K562 (cell line): ENCODE measurements around the gene PSMA2. TPM values are rescaled to one million over a fixed set of nuclear protein-coding genes. Genes with fewer than 3 reads are reported as not detected.

ENCODE experiments used
- ARID2 ChIP-seq: fragments of 450-650 bp; IDR thresholded peaks from 2 replicates; pipeline ENCODE4 v1.6.1; 2017; ENCODE audit warnings: antibody characterized with exemption, mild to moderate bottlenecking
- FOXA3 ChIP-seq, 2 experiments: fragments of 450-650 bp in 1 of 2; sonication (generic) in 1 of 2; formaldehyde crosslinking; IDR thresholded peaks in 1 of 2; conservative IDR thresholded peaks in 1 of 2; 2 replicates each; pipeline versions ENCODE4 v1.4.0 to v1.8.0; 2020 to 2022; ENCODE audit warnings: mild to moderate bottlenecking in 2 of 2, missing genetic modification reagents in 1 of 2
- TAL1 ChIP-seq: fragments of 450-650 bp; IDR thresholded peaks from 2 replicates; pipeline ENCODE4 v1.6.1; 2016; ENCODE audit warnings: mild to moderate bottlenecking
- ZNF57 ChIP-seq: fragments of 450-650 bp; formaldehyde crosslinking; IDR thresholded peaks from 2 replicates; pipeline ENCODE4 v1.4.0; 2020; ENCODE audit warnings: mild to moderate bottlenecking, moderate library complexity
- polyA plus RNA-seq, 8 experiments: library from polyadenylated mRNA; depleted of rRNA in 4 of 8; stranded (reverse) in 5 of 8; unstranded in 3 of 8; fragments of >200 nt; fragmentation: Nextera tagmentation in 2 of 8; fragmentation: Illumina TruSeq in 1 of 8; extraction: Ambion mirVana in 2 of 8; extraction: Trizol in 1 of 8; gene quantifications; 2 replicates each; pipeline versions ENCODE4 v1.2.1 to v1.2.3, GENCODE V29; 2011 to 2014; ENCODE audit warnings: inconsistent platforms in 1 of 8, missing spikeins in 1 of 8
- total RNA-seq, 7 experiments: library from RNA; depleted of rRNA in 6 of 7; stranded (reverse); fragments of >200 nt in 6 of 7; fragmentation: Illumina TruSeq in 2 of 7; extraction: Trizol in 2 of 7; gene quantifications; 2 replicates each; pipeline versions ENCODE4 v1.2.1 to v1.2.3, GENCODE V29; 2011 to 2021; ENCODE audit warnings: low replicate concordance in 1 of 7
- TF ChIP-seq, protein P1 (sequence below): fragments of 200-600 bp; sonication (generic); IDR thresholded peaks from one replicate; pipeline ENCODE4 v1.6.1; 2012; ENCODE audit warnings: mild to moderate bottlenecking, low read depth, low read length, inconsistent platforms
- TF ChIP-seq, protein P2 (sequence below): sonication (generic); formaldehyde crosslinking; IDR thresholded peaks from 2 replicates; pipeline ENCODE4 v1.8.1; 2022; ENCODE audit warnings: missing genetic modification reagents
- TF ChIP-seq, protein P3 (sequence below): fragments of 250-450 bp; sonication (Bioruptor Pico); IDR thresholded peaks from 2 replicates; pipeline ENCODE4 v1.4.0; 2020
- TF ChIP-seq, protein P4 (sequence below): fragments of 250-450 bp; sonication (Bioruptor Pico); IDR thresholded peaks from 2 replicates; pipeline ENCODE4 v1.5.0; 2021; ENCODE audit warnings: mild to moderate bottlenecking, borderline replicate concordance

Gene PSMA2
- total and polyA plus RNA-seq, 9 of the 15 experiments (the other 6 are each of a cell fraction or from before 2014, with no cell fraction given) = 91.7 to 1,070 (median 213) TPM

DNA sequence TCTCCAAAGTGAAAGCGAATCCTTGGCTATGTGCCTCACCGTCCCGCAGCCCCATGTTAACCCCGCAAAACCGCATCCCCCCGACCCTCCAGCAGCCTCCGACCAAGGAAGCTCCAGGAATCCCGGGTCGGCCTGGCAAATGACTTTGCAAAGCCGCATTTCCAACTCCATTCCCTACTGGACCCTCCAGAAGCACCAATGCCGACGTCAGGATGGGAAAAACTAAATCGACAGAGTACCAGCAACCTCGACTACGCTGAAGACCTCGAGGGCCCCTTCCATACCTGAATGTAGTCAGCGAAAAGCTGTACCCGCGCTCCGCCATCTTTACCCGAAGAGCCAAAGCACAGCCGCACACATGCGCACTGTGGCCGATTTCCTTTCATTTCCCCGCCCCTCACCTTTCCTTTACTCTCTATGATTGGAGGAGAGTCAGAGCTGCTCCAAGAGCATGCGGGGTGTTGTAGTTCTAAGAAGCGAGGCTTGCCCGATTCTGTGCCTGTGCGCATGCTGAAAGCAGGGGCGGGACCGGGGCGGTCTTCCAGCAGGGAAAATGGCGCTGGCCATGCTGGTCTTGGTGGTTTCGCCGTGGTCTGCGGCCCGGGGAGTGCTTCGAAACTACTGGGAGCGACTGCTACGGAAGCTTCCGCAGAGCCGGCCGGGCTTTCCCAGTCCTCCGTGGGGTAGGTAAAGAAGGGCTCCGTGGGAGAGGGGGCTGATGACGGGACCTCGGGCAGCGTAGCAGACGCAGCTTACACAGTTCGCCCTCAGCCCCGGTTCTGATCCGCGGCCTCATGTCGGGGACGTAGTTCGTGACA is at the start of gene PSMA2, which contains the start of gene MRPL32 (continued):
- TF ChIP-seq, protein P1, sequence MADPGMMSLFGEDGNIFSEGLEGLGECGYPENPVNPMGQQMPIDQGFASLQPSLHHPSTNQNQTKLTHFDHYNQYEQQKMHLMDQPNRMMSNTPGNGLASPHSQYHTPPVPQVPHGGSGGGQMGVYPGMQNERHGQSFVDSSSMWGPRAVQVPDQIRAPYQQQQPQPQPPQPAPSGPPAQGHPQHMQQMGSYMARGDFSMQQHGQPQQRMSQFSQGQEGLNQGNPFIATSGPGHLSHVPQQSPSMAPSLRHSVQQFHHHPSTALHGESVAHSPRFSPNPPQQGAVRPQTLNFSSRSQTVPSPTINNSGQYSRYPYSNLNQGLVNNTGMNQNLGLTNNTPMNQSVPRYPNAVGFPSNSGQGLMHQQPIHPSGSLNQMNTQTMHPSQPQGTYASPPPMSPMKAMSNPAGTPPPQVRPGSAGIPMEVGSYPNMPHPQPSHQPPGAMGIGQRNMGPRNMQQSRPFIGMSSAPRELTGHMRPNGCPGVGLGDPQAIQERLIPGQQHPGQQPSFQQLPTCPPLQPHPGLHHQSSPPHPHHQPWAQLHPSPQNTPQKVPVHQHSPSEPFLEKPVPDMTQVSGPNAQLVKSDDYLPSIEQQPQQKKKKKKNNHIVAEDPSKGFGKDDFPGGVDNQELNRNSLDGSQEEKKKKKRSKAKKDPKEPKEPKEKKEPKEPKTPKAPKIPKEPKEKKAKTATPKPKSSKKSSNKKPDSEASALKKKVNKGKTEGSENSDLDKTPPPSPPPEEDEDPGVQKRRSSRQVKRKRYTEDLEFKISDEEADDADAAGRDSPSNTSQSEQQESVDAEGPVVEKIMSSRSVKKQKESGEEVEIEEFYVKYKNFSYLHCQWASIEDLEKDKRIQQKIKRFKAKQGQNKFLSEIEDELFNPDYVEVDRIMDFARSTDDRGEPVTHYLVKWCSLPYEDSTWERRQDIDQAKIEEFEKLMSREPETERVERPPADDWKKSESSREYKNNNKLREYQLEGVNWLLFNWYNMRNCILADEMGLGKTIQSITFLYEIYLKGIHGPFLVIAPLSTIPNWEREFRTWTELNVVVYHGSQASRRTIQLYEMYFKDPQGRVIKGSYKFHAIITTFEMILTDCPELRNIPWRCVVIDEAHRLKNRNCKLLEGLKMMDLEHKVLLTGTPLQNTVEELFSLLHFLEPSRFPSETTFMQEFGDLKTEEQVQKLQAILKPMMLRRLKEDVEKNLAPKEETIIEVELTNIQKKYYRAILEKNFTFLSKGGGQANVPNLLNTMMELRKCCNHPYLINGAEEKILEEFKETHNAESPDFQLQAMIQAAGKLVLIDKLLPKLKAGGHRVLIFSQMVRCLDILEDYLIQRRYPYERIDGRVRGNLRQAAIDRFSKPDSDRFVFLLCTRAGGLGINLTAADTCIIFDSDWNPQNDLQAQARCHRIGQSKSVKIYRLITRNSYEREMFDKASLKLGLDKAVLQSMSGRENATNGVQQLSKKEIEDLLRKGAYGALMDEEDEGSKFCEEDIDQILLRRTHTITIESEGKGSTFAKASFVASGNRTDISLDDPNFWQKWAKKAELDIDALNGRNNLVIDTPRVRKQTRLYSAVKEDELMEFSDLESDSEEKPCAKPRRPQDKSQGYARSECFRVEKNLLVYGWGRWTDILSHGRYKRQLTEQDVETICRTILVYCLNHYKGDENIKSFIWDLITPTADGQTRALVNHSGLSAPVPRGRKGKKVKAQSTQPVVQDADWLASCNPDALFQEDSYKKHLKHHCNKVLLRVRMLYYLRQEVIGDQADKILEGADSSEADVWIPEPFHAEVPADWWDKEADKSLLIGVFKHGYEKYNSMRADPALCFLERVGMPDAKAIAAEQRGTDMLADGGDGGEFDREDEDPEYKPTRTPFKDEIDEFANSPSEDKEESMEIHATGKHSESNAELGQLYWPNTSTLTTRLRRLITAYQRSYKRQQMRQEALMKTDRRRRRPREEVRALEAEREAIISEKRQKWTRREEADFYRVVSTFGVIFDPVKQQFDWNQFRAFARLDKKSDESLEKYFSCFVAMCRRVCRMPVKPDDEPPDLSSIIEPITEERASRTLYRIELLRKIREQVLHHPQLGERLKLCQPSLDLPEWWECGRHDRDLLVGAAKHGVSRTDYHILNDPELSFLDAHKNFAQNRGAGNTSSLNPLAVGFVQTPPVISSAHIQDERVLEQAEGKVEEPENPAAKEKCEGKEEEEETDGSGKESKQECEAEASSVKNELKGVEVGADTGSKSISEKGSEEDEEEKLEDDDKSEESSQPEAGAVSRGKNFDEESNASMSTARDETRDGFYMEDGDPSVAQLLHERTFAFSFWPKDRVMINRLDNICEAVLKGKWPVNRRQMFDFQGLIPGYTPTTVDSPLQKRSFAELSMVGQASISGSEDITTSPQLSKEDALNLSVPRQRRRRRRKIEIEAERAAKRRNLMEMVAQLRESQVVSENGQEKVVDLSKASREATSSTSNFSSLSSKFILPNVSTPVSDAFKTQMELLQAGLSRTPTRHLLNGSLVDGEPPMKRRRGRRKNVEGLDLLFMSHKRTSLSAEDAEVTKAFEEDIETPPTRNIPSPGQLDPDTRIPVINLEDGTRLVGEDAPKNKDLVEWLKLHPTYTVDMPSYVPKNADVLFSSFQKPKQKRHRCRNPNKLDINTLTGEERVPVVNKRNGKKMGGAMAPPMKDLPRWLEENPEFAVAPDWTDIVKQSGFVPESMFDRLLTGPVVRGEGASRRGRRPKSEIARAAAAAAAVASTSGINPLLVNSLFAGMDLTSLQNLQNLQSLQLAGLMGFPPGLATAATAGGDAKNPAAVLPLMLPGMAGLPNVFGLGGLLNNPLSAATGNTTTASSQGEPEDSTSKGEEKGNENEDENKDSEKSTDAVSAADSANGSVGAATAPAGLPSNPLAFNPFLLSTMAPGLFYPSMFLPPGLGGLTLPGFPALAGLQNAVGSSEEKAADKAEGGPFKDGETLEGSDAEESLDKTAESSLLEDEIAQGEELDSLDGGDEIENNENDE = no peak
- TF ChIP-seq FOXA3 (CRISPR knock-in tag; conservative IDR thresholded peaks at IDR 0.05 in 1 of 2, IDR thresholded peaks at IDR 0.05 in 1 of 2) = no peak
- no peak for TF ChIP-seq ZNF57
- TF ChIP-seq TAL1 = no peak
- TF ChIP-seq, protein P2, sequence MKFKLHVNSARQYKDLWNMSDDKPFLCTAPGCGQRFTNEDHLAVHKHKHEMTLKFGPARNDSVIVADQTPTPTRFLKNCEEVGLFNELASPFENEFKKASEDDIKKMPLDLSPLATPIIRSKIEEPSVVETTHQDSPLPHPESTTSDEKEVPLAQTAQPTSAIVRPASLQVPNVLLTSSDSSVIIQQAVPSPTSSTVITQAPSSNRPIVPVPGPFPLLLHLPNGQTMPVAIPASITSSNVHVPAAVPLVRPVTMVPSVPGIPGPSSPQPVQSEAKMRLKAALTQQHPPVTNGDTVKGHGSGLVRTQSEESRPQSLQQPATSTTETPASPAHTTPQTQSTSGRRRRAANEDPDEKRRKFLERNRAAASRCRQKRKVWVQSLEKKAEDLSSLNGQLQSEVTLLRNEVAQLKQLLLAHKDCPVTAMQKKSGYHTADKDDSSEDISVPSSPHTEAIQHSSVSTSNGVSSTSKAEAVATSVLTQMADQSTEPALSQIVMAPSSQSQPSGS (CRISPR knock-in tag) = no peak
- TF ChIP-seq, protein P3, sequence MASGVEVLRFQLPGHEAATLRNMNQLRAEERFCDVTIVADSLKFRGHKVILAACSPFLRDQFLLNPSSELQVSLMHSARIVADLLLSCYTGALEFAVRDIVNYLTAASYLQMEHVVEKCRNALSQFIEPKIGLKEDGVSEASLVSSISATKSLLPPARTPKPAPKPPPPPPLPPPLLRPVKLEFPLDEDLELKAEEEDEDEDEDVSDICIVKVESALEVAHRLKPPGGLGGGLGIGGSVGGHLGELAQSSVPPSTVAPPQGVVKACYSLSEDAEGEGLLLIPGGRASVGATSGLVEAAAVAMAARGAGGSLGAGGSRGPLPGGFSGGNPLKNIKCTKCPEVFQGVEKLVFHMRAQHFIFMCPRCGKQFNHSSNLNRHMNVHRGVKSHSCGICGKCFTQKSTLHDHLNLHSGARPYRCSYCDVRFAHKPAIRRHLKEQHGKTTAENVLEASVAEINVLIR (CRISPR knock-in tag) = no peak
- TF ChIP-seq ARID2 = no peak
- TF ChIP-seq, protein P4, sequence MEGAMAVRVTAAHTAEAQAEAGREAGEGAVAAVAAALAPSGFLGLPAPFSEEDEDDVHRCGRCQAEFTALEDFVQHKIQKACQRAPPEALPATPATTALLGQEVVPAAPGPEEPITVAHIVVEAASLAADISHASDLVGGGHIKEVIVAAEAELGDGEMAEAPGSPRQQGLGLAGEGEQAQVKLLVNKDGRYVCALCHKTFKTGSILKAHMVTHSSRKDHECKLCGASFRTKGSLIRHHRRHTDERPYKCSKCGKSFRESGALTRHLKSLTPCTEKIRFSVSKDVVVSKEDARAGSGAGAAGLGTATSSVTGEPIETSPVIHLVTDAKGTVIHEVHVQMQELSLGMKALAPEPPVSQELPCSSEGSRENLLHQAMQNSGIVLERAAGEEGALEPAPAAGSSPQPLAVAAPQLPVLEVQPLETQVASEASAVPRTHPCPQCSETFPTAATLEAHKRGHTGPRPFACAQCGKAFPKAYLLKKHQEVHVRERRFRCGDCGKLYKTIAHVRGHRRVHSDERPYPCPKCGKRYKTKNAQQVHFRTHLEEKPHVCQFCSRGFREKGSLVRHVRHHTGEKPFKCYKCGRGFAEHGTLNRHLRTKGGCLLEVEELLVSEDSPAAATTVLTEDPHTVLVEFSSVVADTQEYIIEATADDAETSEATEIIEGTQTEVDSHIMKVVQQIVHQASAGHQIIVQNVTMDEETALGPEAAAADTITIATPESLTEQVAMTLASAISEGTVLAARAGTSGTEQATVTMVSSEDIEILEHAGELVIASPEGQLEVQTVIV (CRISPR knock-in tag) = no peak
